Cerebellar cortex (tissue), 1 donor: ENCODE results near the gene KRTAP10-11.
"Not testable (repeated sequence)": the region's sequence is repeated elsewhere in the genome, so short reads cannot be mapped to it uniquely, and the experiment has no call there.

ENCODE experiments used
- DNase-seq: peaks from one replicate; pipeline ENCODE4 v3.0.0-alpha.2; 2015; ENCODE audit warnings: low spot score

KRTAP10-11 gene

GRCh38 chr21:44666401-44667320 is 20.4 kb downstream of the KRTAP10-11 start, which contains the start of gene KRTAP12-2:
KRTAP12-2 (minus strand) TSS chr21:44666927; CDS start chr21:44666886, 41 bp downstream.
- DNase-seq = no peak

- DNase-seq = no peak
Measured at GRCh38 chr21:44667612-44668011, 21.4 kb downstream of the KRTAP10-11 start.

- no peak for DNase-seq
Measured at GRCh38 chr21:44670642-44671432, 24.6 kb downstream of the KRTAP10-11 start.

GRCh38 chr21:44671911-44672310 is 25.7 kb downstream of the KRTAP10-11 start:
- no peak for DNase-seq

- DNase-seq = no peak
Measured at GRCh38 chr21:44677881-44678280, 31.7 kb downstream of the KRTAP10-11 start.

- DNase-seq = no peak
Measured at GRCh38 chr21:44681152-44681551, 34.9 kb downstream of the KRTAP10-11 start.

- no peak for DNase-seq
Measured at GRCh38 chr21:44681861-44682579, 35.8 kb downstream of the KRTAP10-11 start, which contains the start of gene KRTAP12-1. KRTAP12-1 (minus strand) TSS chr21:44682163; CDS start chr21:44682123, 40 bp downstream.

GRCh38 chr21:44682580-44683151 is 36.5 kb downstream of the KRTAP10-11 start:
- DNase-seq = no peak

- no peak for DNase-seq
Measured at GRCh38 chr21:44684077-44684476, 37.9 kb downstream of the KRTAP10-11 start.

- no peak for DNase-seq
Measured at GRCh38 chr21:44684483-44684882, 38.3 kb downstream of the KRTAP10-11 start.

- DNase-seq = not testable (repeated sequence)
Measured at GRCh38 chr21:44685050-44685449, 38.8 kb downstream of the KRTAP10-11 start.

- no peak for DNase-seq
Measured at GRCh38 chr21:44686000-44686781, 40.0 kb downstream of the KRTAP10-11 start.

- DNase-seq = no peak
Measured at GRCh38 chr21:44686843-44687561, 40.8 kb downstream of the KRTAP10-11 start.

- no peak for DNase-seq
Measured at GRCh38 chr21:44687671-44688070, 41.5 kb downstream of the KRTAP10-11 start.

GRCh38 chr21:44689740-44690139 is 43.5 kb downstream of the KRTAP10-11 start:
- DNase-seq = not testable (repeated sequence)

GRCh38 chr21:44691686-44692085 is 45.5 kb downstream of the KRTAP10-11 start:
- DNase-seq = no peak

- no peak for DNase-seq
Measured at GRCh38 chr21:44692798-44693512, 46.7 kb downstream of the KRTAP10-11 start.

- DNase-seq = no peak
Measured at GRCh38 chr21:44694776-44695175, 48.6 kb downstream of the KRTAP10-11 start.

GRCh38 chr21:44695184-44695583 is 49.0 kb downstream of the KRTAP10-11 start:
- no peak for DNase-seq
